ENCODE results near the gene PPP1R12B.
"Not testable (repeated sequence)": the region's sequence is repeated elsewhere in the genome, so short reads cannot be mapped to it uniquely, and the experiment has no call there.

The PPP1R12B gene

GRCh38 chr1:202625416-202626360 is 277.2 kb downstream of the PPP1R12B start:
- POLR2A ChIA-PET: no interaction called here
- TF ChIP-seq, protein P1, sequence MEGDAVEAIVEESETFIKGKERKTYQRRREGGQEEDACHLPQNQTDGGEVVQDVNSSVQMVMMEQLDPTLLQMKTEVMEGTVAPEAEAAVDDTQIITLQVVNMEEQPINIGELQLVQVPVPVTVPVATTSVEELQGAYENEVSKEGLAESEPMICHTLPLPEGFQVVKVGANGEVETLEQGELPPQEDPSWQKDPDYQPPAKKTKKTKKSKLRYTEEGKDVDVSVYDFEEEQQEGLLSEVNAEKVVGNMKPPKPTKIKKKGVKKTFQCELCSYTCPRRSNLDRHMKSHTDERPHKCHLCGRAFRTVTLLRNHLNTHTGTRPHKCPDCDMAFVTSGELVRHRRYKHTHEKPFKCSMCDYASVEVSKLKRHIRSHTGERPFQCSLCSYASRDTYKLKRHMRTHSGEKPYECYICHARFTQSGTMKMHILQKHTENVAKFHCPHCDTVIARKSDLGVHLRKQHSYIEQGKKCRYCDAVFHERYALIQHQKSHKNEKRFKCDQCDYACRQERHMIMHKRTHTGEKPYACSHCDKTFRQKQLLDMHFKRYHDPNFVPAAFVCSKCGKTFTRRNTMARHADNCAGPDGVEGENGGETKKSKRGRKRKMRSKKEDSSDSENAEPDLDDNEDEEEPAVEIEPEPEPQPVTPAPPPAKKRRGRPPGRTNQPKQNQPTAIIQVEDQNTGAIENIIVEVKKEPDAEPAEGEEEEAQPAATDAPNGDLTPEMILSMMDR (IDR thresholded peaks at IDR 0.05; ENCODE audit: insufficient read depth, low read length, missing control alignments): peak; percentile 89
- CTCF ChIA-PET: interaction anchor here (0.7 to 2.2 kb wide), 13 partner anchors 10 to 284 kb away, joined by 3 to 9 read pairs (median 4); partner anchors contain the start of gene UBE2T
- H3K4me3 ChIP-seq (ENCODE audit: low read depth, low read length): no peak overlapping the region
- no peak for DNase-seq (ENCODE audit: low read depth, low spot score)

- POLR2A ChIA-PET; DNase-seq (ENCODE audit: low read depth, low spot score); H3K4me3 ChIP-seq (ENCODE audit: low read depth, low read length): not testable (repeated sequence)
- CTCF ChIA-PET: interaction anchor here (1.3 to 2.2 kb wide), 3 partner anchors 13 to 285 kb away, joined by 3 to 15 read pairs (median 5); partner anchors contain the start of gene UBE2T
These were observed 278.5 kb downstream of the PPP1R12B start for GRCh38 chr1:202627036-202627435.

DNA sequence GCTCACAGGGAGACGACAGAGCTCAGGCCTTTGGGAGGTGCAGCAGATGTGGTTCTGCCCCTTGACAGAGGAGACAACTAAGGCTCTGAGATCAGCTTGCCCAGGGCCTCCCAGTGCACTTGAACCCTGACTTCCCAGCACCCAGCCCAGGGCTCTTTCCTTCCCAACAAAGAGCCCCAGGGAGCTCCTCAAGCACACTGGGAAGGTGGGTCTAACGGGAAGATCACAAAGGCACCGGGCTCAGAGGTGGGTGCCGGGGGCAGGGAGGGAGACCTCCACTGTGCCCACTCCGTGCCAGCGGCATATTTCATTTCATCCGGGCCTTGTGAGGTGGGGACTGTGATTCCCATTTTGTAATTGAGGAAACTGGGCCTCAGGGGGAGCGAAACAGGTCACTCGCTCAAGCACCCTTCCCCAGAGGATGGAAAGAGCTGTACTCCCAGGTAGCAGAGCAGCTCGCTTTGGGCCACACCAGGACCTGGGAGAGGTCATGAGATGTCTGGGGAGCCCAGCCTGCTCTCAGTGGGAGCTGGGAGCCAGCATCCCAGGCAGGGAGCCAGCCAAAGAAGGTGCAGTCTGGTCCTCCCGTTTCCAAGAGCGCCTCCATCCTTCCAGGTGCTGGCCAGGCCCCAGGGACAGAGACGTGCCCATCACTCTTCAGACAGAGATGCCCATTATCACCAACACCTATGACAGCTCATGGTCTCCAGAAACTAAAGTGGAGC is 279.5 kb downstream of the PPP1R12B start:
- POLR2A ChIA-PET: no interaction called here
- DNase-seq (ENCODE audit: low read depth, low spot score): no peak
- H3K4me3 ChIP-seq (ENCODE audit: low read depth, low read length): no peak overlapping the region
- CTCF ChIA-PET: interaction anchor here (0.7 to 2.2 kb wide), 3 partner anchors 14 to 164 kb away, joined by 3 to 15 read pairs (median 3); no protein-coding TSS in a partner anchor
- TF ChIP-seq, protein P1 (IDR thresholded peaks at IDR 0.05; ENCODE audit: insufficient read depth, low read length, missing control alignments): no peak

GRCh38 chr1:202628646-202629215 is 280.2 kb downstream of the PPP1R12B start:
- no peak overlapping the region for H3K4me3 ChIP-seq (ENCODE audit: low read depth, low read length)
- no peak for DNase-seq (ENCODE audit: low read depth, low spot score)
- CTCF ChIA-PET: interaction anchor here (1.4 to 2.2 kb wide), 2 partner anchors 165 kb away, joined by 4 to 15 read pairs; no protein-coding TSS in a partner anchor
- POLR2A ChIA-PET: no interaction called here
- TF ChIP-seq, protein P1 (IDR thresholded peaks at IDR 0.05; ENCODE audit: insufficient read depth, low read length, missing control alignments): no peak

DNA sequence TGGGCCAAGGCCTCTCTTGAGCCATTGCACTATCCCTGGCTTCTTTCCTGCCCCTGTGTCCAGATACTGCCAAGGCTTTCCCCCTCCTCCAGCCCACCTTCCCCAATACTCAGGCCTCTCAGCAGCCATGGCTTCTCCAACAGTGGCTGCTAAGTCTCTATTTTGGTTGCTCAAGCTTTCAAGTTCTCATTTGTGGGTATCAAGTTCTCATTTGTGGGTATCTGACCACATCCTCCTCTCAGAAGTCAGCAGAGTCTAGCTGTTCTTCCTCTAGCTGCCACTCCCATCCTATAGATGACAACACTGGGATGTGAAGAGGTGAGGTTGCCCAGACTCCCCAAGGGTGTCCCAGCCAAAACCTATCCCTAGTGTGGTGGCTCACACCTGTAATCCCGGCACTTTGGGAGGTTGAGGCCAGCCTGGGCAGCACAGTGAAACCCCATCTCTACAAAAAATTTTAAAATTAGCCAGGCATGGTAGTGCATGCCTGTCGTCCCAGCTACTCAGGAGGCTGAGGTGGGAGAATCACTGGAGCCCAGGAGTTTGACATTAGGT is 280.8 kb downstream of the PPP1R12B start:
- POLR2A ChIA-PET; H3K4me3 ChIP-seq (ENCODE audit: low read depth, low read length); DNase-seq (ENCODE audit: low read depth, low spot score): not testable (repeated sequence)
- CTCF ChIA-PET: interaction anchor here (1.4 kb wide), 1 partner anchor 165 kb away, joined by 4 read pairs; no protein-coding TSS in a partner anchor

- CTCF ChIA-PET: interaction anchor here (1.4 kb wide), 1 partner anchor 166 kb away, joined by 4 read pairs; no protein-coding TSS in a partner anchor
- DNase-seq (ENCODE audit: low read depth, low spot score); H3K4me3 ChIP-seq (ENCODE audit: low read depth, low read length); POLR2A ChIA-PET: not testable (repeated sequence)
These were observed 281.6 kb downstream of the PPP1R12B start for GRCh38 chr1:202630096-202630495.

- TF ChIP-seq, protein P1 (IDR thresholded peaks at IDR 0.05; ENCODE audit: insufficient read depth, low read length, missing control alignments): no peak
- ChIA-PET CTCF (no interaction called here), POLR2A (no interaction called here)
- H3K4me3 ChIP-seq (ENCODE audit: low read depth, low read length): no peak overlapping the region
- no peak for DNase-seq (ENCODE audit: low read depth, low spot score)
These were observed 282.0 kb downstream of the PPP1R12B start for GRCh38 chr1:202630541-202630940.

Data from AG04449 (cell line).